OCI-LY7 (cell line): ENCODE results near the gene FBXW10. TPM values are rescaled to one million over a fixed set of nuclear protein-coding genes. Genes with fewer than 3 reads are reported as not detected.
"Not testable (repeated sequence)": the region's sequence is repeated elsewhere in the genome, so short reads cannot be mapped to it uniquely, and the experiment has no call there.

Experiments used
- BruUV-seq: library from RNA; stranded (reverse); fragments of 400-500 nt; replicated peaks from 2 replicates; lab custom pipeline; 2021; lab: Mats Ljungman, UMichigan
- CTCF ChIA-PET: fragments of 300-600 bp; sonication (Branson Sonifier 250); formaldehyde crosslinking; loops from one replicate; lab custom pipeline; 2022; ENCODE audit warnings: antibody characterized with exemption; ENCODE audit not compliant: unreplicated experiment; lab: Charles Lee
- POLR2A ChIA-PET: fragments of 300-600 bp; sonication (Branson Sonifier 250); formaldehyde crosslinking; loops from one replicate; lab custom pipeline; 2022; ENCODE audit warnings: antibody characterized with exemption; lab: Charles Lee
- DNase-seq: peaks from one replicate; pipeline ENCODE4 v3.0.0-alpha.2; 2015; ENCODE audit warnings: low spot score
- H2AFZ ChIP-seq: fragments of 200-600 bp; sonication (generic), shearing (Covaris generic); 2 replicates; pipeline ENCODE4 v1.6.1; 2014; ENCODE audit warnings: mild to moderate bottlenecking, antibody characterized with exemption, low read length, moderate library complexity
- H3K27ac ChIP-seq: fragments of 200-600 bp; sonication (generic); 2 replicates; pipeline ENCODE4 v1.5.1; 2014; ENCODE audit warnings: mixed run types, low read depth, mild to moderate bottlenecking, moderate library complexity, low read length, inconsistent platforms; ENCODE audit not compliant: poor library complexity, severe bottlenecking
- H3K36me3 ChIP-seq: fragments of 200-600 bp; sonication (generic); 2 replicates; pipeline ENCODE4 v1.6.1; 2014; ENCODE audit warnings: mild to moderate bottlenecking, antibody characterized with exemption, low read length, moderate library complexity, mixed read lengths; ENCODE audit not compliant: insufficient read depth
- H3K4me1 ChIP-seq: fragments of 200-600 bp; sonication (generic); 2 replicates; pipeline ENCODE4 v1.5.1; 2014; ENCODE audit warnings: mild to moderate bottlenecking, low read length; ENCODE audit not compliant: insufficient read depth, poor library complexity, severe bottlenecking
- H3K4me2 ChIP-seq: fragments of 200-600 bp; sonication (generic); 2 replicates; pipeline ENCODE4 v1.6.1; 2014; ENCODE audit warnings: mild to moderate bottlenecking, low read length
- H3K4me3 ChIP-seq: fragments of 200-600 bp; sonication (generic); 2 replicates; pipeline ENCODE4 v1.5.1; 2014; ENCODE audit warnings: mild to moderate bottlenecking, low read depth, low read length; ENCODE audit not compliant: poor library complexity, severe bottlenecking
- H3K79me2 ChIP-seq: fragments of 200-600 bp; sonication (generic); 2 replicates; pipeline ENCODE4 v1.6.1; 2016; ENCODE audit warnings: low read depth, mild to moderate bottlenecking, low read length, moderate library complexity, mixed read lengths; ENCODE audit not compliant: insufficient read depth
- H3K9me2 ChIP-seq: fragments of 200-600 bp; sonication (generic); 2 replicates; pipeline ENCODE4 v1.6.1; 2016; ENCODE audit warnings: mild to moderate bottlenecking, low read length, mixed read lengths; ENCODE audit not compliant: insufficient read depth
- H3K9me3 ChIP-seq: fragments of 200-600 bp; sonication (generic); 2 replicates; pipeline ENCODE4 v1.6.1; 2014; ENCODE audit warnings: mild to moderate bottlenecking, mixed run types, low read length, mixed read lengths
- H4K20me1 ChIP-seq: fragments of 200-600 bp; sonication (generic); 2 replicates; pipeline ENCODE4 v1.6.1; 2014; ENCODE audit warnings: mild to moderate bottlenecking, antibody characterized with exemption, low read length, moderate library complexity, mixed read lengths; ENCODE audit not compliant: insufficient read depth
- CTCF ChIP-seq: fragments of 200-600 bp; sonication (generic); conservative IDR thresholded peaks from 2 replicates; pipeline ENCODE4 v1.5.1; 2014; ENCODE audit warnings: mild to moderate bottlenecking, antibody characterized with exemption, low read length, moderate library complexity, mixed read lengths
- intact Hi-C: fragments of 100-400 bp; cut with micrococcal nuclease; formaldehyde crosslinking; loops from one replicate; pipeline ENCODE4 v1.10.0; 2022; ENCODE audit not compliant: unreplicated experiment
- small RNA-seq: library from RNA; depleted of rRNA; stranded (forward); fragments of <200 nt; gene quantifications from one replicate; pipeline ENCODE3, GENCODE V24; 2014
- total RNA-seq, 2 experiments: library from RNA; depleted of rRNA in 1 of 2; stranded (reverse); fragments of >200 nt in 1 of 2; shearing (Covaris generic) in 1 of 2; gene quantifications; 2 replicates each; pipeline ENCODE4 v1.2.3, GENCODE V29; 2014 to 2022

Gene FBXW10
- total RNA-seq, 2 experiments from 2014 or later: not detected

- peak overlapping the region; percentile 42; the same call in 1 of the 2 replicates for H2AFZ ChIP-seq
Measured at GRCh38 chr17:18816489-18817371, 72.9 kb downstream of the FBXW10 start.

GRCh38 chr17:18821430-18821829 is 77.6 kb downstream of the FBXW10 start:
- BruUV-seq, POLR2A ChIA-PET: not testable (repeated sequence)

More at GRCh38 chr17:18816489-18817371, 72.9 kb downstream of the FBXW10 start:
- TF ChIP-seq CTCF: peak; percentile 81
- H4K20me1 ChIP-seq, H3K9me2 ChIP-seq, BruUV-seq, H3K36me3 ChIP-seq, H3K4me3 ChIP-seq, intact Hi-C loops, POLR2A ChIA-PET, H3K4me2 ChIP-seq, H3K79me2 ChIP-seq, H3K4me1 ChIP-seq, H3K27ac ChIP-seq, H3K9me3 ChIP-seq, CTCF ChIA-PET: not testable (repeated sequence)
- DNase-seq: peak; percentile 81

GRCh38 chr17:18827613-18828012 is 83.8 kb downstream of the FBXW10 start:
- H3K9me2 ChIP-seq, DNase-seq, BruUV-seq, POLR2A ChIA-PET, H3K36me3 ChIP-seq, CTCF ChIA-PET, H3K4me3 ChIP-seq, H3K4me2 ChIP-seq, H4K20me1 ChIP-seq, H3K27ac ChIP-seq, H2AFZ ChIP-seq, intact Hi-C loops, H3K79me2 ChIP-seq, H3K9me3 ChIP-seq, H3K4me1 ChIP-seq: not testable (repeated sequence)

More at GRCh38 chr17:18821430-18821829, 77.6 kb downstream of the FBXW10 start:
- H3K4me2 ChIP-seq, H3K79me2 ChIP-seq, H3K9me2 ChIP-seq, H2AFZ ChIP-seq, DNase-seq, H3K36me3 ChIP-seq, H3K4me3 ChIP-seq, CTCF ChIA-PET, H4K20me1 ChIP-seq, H3K9me3 ChIP-seq, H3K27ac ChIP-seq, intact Hi-C loops, H3K4me1 ChIP-seq: not testable (repeated sequence)

Small RNA genes within 50 kb of the gene (small RNA-seq; reads per million reads assigned to genes)
- not detected for gene AC026271.4

Other genes starting within 250 kb of the FBXW10 start
- 0.05 TPM in 1 of 2 replicates, not detected in the other for gene TBC1D28, start 99.7 kb upstream of the FBXW10 start, total RNA-seq (2014; rRNA removed; shearing (Covaris generic))
- gene TBC1D28, start 99.7 kb upstream of the FBXW10 start, total RNA-seq (2022): not detected in 2 replicates
- gene FOXO3B, start 61.7 kb upstream of the FBXW10 start, total RNA-seq (2014; rRNA removed; shearing (Covaris generic)): 0.70 and 1.7 TPM in 2 replicates
- 0.98 and 1.2 TPM in 2 replicates for gene FOXO3B, start 61.7 kb upstream of the FBXW10 start, total RNA-seq (2022)
- gene TVP23B, start 37.1 kb downstream of the FBXW10 start, total RNA-seq (2014; rRNA removed; shearing (Covaris generic)): 14.4 and 14.5 TPM in 2 replicates
- gene TVP23B, start 37.1 kb downstream of the FBXW10 start, total RNA-seq (2022): 20.3 and 20.5 TPM in 2 replicates
- 59.3 and 73.5 TPM in 2 replicates for gene PRPSAP2, start 114.1 kb downstream of the FBXW10 start, total RNA-seq (2014; rRNA removed; shearing (Covaris generic))
- gene PRPSAP2, start 114.1 kb downstream of the FBXW10 start, total RNA-seq (2022): 90.2 and 91.9 TPM in 2 replicates
- gene SLC5A10, start 208.1 kb downstream of the FBXW10 start, total RNA-seq (2014; rRNA removed; shearing (Covaris generic)): not detected in 2 replicates
- not detected in 2 replicates for gene SLC5A10, start 208.1 kb downstream of the FBXW10 start, total RNA-seq (2022)